Activated CD4-positive, alpha-beta T cell treated with anti-CD3 and anti-CD28 coated beads, Interleukin-2, amount 10 ng/mL, durations not matched to agents 7 days and 5 days (primary cell): ENCODE data around the gene CFAP46. TPM values are rescaled to one million over a fixed set of nuclear protein-coding genes. Genes with fewer than 3 reads are reported as not detected.

Experiments used
- CTCF ChIA-PET: fragments of 350-600 bp; sonication (Branson Sonifier 250); formaldehyde crosslinking; loops from one replicate; lab custom pipeline; 2021; ENCODE audit warnings: antibody characterized with exemption; lab: Charles Lee
- POLR2A ChIA-PET: fragments of 350-600 bp; sonication (Branson Sonifier 250); formaldehyde crosslinking; loops from one replicate; lab custom pipeline; 2021; ENCODE audit warnings: antibody characterized with exemption; lab: Charles Lee
- DNase-seq: peaks from one replicate; pipeline ENCODE4 v3.0.0-alpha.2; 2020
- H3K27ac Mint-ChIP-seq: one replicate; pipeline ENCODE4 v1.8.0; 2021; ENCODE audit warnings: mild to moderate bottlenecking, moderate library complexity, mixed read lengths
- H3K27me3 Mint-ChIP-seq: one replicate; pipeline ENCODE4 v1.8.0; 2021; ENCODE audit warnings: mixed read lengths
- H3K36me3 Mint-ChIP-seq: one replicate; pipeline ENCODE4 v1.8.0; 2021; ENCODE audit warnings: low read depth, mixed read lengths
- H3K4me1 Mint-ChIP-seq: one replicate; pipeline ENCODE4 v1.8.0; 2021; ENCODE audit warnings: mixed read lengths
- H3K4me3 Mint-ChIP-seq: one replicate; pipeline ENCODE4 v1.8.0; 2021; ENCODE audit warnings: mild to moderate bottlenecking, moderate library complexity, mixed read lengths
- H3K9me3 Mint-ChIP-seq: one replicate; pipeline ENCODE4 v1.8.0; 2021; ENCODE audit warnings: mixed read lengths
- total RNA-seq, 2 experiments: library from RNA; stranded (reverse); gene quantifications; one replicate each; pipeline ENCODE4 v1.2.3, GENCODE V29; 2021

Gene CFAP46
- total RNA-seq, 2 experiments from 2014 or later, result not detected

DNA sequence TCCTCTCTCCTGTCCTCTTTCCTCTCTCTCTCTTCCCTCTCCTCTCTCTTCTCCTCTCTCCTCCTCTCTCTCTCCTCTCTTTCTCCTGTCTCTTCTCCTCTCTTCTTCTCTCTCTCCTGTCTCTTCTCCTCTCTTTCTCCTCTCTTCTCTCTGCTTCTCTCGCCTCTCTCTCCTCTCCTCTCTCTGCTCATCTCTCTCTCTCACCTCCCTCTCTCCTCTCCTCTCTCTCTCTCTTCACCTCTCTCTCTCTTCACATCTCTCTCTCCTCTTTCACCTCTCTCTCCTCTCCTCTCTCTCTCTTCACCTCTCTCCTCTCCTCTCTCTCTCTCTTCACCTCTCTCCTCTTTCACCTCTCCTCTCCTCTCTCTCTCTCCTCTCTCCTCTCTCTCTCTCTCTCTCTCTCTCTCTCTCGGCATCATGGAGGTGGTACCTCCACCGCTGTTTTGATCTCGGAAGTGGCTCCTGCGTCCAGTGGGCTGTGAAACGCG lies 30.1 kb downstream of the CFAP46 start:
- ChIA-PET POLR2A (no interaction called here), CTCF (no interaction called here)
- H3K36me3 Mint-ChIP-seq, result no peaks in the 10 kb centered on the region
- no peak overlapping the region for H3K4me3 Mint-ChIP-seq
- H3K4me1 Mint-ChIP-seq, result no peaks in the 10 kb centered on the region
- H3K9me3 Mint-ChIP-seq, result no peaks in the 10 kb centered on the region
- DNase-seq, result no peak
- no peak overlapping the region for H3K27ac Mint-ChIP-seq
- H3K27me3 Mint-ChIP-seq, result no peaks in the 10 kb centered on the region

DNA sequence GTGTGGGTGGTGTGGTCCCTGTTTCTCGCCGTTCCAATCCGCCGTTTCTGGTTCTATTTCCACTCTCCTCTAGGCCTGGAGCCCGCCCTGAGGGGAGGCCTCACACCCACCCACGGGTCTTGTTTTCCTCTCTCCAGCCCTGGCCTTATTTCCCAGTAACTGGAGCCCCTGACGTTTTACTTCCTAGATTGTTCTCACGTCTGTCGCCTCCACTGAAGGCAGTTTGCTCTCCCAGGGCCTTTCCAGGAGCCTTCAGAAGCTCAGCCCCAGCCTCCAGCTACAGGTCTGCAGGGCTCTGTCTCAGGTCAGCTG lies 30.6 kb downstream of the CFAP46 start:
- ChIA-PET CTCF (no interaction called here), POLR2A (no interaction called here)
- Mint-ChIP-seq H3K4me3 (no peak overlapping the region), H3K27ac (no peak overlapping the region), H3K36me3 (no peaks in the 10 kb centered on the region), H3K27me3 (no peaks in the 10 kb centered on the region), H3K9me3 (no peaks in the 10 kb centered on the region), H3K4me1 (no peaks in the 10 kb centered on the region)
- DNase-seq, result no peak

DNA sequence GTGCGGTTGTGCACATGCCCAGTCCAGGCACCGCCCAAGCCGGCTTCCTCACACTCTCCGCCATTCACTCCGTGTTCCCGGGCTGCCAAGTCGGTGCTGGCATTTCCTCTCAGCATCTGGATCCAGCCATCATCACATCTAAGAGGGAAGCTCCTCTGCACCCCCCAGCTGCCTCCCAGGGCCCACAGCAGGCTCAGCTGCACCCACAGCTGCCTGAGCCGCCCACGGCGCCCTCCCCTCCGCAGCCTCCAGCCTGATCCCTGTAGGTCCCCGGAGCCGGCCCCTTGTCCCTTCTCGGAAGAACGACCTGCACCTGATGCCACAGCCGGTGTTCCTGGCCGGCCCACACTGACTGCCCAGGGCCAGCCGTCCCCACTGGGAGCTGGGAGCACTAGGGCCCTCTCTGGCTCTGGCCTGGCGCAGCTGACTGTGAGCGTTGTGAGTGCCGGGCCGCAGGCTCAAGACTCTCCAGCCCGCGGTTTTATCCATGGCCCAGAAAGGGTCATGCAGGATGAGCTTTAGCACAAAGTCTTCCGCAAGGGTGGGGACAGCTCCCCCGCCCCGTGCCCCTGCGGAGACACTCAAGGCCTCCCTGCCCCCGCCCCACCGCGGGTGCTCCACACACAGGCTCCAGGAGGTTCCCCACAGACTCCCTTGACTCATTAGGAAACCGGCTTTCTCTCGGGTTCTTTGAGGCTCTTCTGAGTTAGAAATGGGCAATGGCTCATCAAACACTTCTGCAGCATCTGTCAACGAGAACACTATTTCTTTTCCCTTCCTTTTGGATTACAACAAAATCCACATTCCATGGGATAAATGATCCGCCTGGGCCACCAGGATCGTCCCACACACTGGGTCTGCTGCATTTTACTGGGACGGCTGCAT lies 31.2 kb downstream of the CFAP46 start:
- Mint-ChIP-seq H3K9me3 (no peaks in the 10 kb centered on the region), H3K27me3 (no peaks in the 10 kb centered on the region), H3K27ac (no peak overlapping the region), H3K4me1 (no peaks in the 10 kb centered on the region), H3K4me3 (no peak overlapping the region), H3K36me3 (no peaks in the 10 kb centered on the region)
- DNase-seq, result no peak
- POLR2A ChIA-PET, result no interaction called here
- CTCF ChIA-PET, result no interaction called here

DNA sequence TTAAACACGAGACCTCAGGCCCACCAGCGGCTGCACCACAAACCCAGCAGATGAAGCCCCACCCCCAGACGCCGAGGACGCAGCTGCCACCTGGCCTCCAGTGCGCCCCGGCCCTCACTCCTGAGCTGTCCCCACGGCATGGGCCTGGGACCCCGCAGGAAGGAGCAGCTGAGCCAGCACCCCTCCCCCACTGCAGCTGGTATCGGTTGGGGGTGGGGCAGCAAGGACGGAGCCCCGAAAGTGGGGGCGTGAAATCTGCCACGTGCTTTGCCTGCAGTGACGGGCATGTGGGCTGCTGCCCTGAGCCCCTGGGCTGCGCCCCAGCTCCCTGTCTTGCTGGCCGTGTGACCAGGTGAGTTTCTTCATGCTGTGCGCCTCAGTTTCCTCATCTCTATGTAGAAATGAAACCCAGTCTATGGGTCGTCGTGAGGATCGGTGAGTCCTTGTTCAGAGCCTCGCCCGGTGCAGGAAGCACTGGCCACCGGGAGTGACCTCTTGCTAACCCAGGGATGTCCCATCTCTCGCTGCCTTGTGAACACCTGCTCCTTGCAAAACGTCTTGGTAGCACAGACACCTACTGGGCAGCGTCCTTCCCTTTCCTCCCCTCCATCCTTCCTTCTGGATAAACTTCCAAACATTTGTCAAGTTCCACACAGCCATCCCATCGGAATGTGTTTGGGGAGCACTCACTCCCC lies 32.0 kb downstream of the CFAP46 start:
- Mint-ChIP-seq H3K36me3 (no peaks in the 10 kb centered on the region), H3K27me3 (no peaks in the 10 kb centered on the region), H3K4me3 (no peak overlapping the region), H3K27ac (no peak overlapping the region), H3K4me1 (no peaks in the 10 kb centered on the region), H3K9me3 (no peaks in the 10 kb centered on the region)
- CTCF ChIA-PET, result interaction anchor here (1.3 kb wide), 1 partner anchor 23 kb away, joined by 4 read pairs; no protein-coding TSS in a partner anchor
- no peak for DNase-seq
- POLR2A ChIA-PET, result no interaction called here

DNA sequence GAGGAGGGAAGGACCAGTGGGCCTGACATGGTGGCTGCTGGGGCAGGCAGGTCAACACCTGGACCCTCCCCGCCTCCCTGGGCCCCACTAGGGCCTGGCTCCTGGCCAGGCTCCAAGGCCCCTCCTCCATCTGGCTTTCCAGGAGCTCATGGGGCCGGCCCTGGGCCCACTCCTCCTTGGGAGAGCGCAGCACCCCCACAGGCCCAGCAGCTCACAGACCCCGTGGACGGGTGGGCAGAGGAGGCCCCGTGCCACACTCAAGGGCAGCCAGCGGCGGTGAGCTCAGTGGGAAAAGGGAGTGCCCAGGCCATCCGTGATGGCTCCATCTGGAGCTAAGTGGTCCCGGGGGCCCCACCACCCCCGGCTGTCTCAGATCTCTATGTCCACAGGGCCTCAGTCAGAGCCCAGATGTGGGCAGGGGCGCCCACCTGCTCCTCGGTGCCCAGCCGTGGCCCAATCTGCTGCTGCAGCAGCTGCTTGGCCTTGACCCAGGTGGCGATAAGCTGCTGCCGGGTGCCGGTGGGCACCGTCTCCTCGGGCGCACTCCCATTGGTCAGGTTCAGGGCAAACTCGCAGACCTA lies 32.8 kb downstream of the CFAP46 start:
- Mint-ChIP-seq H3K27me3 (peaks cover 1% of the 10 kb centered on the region), H3K27ac (no peak overlapping the region), H3K36me3 (no peaks in the 10 kb centered on the region), H3K4me3 (no peak overlapping the region), H3K4me1 (peaks cover 6% of the 10 kb centered on the region), H3K9me3 (no peaks in the 10 kb centered on the region)
- CTCF ChIA-PET, result interaction anchor here (1.3 kb wide), 1 partner anchor 24 kb away, joined by 4 read pairs; no protein-coding TSS in a partner anchor
- no peak for DNase-seq
- POLR2A ChIA-PET, result no interaction called here

DNA sequence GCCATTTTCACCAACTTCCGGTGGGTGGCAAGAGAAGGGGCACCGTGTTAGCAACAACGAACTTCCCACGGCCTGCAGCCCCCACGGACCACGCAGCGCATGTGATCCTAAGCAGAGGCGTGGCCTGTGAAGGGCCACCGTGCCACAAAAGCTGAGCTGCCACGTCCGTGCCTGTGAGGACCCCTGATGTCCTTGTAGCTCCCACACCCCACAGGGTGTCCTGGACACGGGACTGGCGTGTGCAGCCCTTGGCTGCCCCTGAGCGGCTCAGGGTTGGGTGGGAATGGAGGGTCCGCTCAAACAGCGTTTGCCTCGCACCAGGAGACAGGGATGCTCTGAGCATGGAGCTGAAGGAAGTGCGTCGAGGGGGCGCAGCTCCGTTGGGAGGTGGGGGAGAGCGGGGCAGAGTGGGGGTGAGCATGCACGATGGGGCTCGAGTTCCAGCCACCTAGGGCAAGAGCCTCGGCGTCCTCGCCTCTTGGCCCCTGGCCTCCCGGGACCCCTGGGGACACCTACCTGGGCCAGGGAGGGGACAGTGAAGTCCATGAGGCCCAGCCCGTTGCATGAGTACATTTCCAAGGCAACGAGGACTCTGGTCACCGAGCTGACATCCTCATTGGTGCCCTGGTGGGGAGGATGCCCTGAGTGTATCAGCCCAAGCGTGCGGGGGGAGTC lies 33.6 kb downstream of the CFAP46 start:
- no peaks in the 10 kb centered on the region for H3K9me3 Mint-ChIP-seq

DNA sequence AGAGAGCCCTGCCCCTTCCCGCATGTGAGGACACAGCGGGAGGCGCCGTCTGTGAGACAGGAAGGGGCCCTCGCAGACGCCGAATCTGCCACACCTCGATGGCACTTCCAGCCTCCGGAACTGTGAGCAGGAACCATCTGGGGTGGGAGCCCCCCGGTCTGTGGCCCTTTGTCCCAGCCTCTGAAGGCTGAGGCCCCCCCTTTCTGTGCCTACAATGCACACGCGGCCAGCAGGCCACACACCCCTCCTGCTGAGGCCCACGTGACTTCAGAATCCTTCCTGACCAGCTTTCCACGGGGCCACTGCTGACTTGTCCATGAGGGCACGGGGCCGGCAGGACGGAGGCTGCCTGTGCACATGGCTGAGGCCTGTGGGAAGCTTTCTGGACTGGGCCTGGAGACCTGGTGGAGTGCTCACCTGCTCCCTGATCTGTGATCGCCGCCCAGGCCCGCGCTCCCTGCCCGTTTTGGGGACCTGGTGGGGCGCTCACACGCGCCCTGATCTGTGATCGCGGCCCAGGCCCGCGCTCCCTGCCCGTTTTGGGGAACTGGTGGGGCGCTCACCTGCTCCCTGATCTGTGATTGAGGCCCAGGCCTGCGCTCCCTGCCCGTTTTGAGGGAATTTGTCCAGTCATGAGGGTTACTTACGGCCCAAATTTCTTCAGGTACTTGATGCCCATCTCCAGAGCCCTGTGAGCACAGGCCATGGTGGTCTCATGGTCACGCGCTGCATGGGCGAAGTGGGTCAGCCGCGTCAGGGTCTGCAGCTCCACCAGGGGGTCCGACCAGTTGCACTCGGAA lies 34.3 kb downstream of the CFAP46 start:
- peaks cover 7% of the 10 kb centered on the region for H3K4me1 Mint-ChIP-seq
- H3K27me3 Mint-ChIP-seq, result peaks cover 1% of the 10 kb centered on the region
- no peak overlapping the region for H3K4me3 Mint-ChIP-seq
- no peak for DNase-seq
- no peak overlapping the region for H3K27ac Mint-ChIP-seq
- ChIA-PET CTCF (no interaction called here), POLR2A (no interaction called here)
- no peaks in the 10 kb centered on the region for H3K36me3 Mint-ChIP-seq
- H3K9me3 Mint-ChIP-seq, result no peaks in the 10 kb centered on the region

More for the DNA sequence above, 33.6 kb downstream of the CFAP46 start:
- ChIA-PET POLR2A (no interaction called here), CTCF (no interaction called here)
- no peak for DNase-seq
- Mint-ChIP-seq H3K4me1 (peaks cover 7% of the 10 kb centered on the region), H3K27ac (no peak overlapping the region), H3K36me3 (no peaks in the 10 kb centered on the region), H3K4me3 (no peak overlapping the region), H3K27me3 (peaks cover 1% of the 10 kb centered on the region)

DNA sequence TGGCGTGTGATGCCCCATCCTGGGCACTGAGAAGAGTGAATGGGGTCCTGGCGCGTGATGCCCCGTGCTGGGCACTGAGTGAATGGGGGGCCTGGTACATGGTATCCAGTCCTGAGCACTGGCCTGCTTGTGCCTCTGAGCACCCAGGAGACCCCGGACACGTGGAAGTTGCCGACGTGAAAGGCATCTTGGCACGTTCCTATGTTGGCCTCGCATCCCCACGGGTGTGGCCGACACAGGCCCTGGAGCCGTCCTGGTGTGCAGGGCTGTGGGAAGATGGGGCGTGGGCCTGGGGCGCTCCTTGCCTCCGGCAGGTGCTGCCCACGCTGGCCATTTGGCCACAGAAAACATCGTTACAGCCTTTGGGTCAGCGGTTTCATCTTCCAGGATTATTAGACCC lies 35.5 kb downstream of the CFAP46 start:
- peaks cover 7% of the 10 kb centered on the region for H3K4me1 Mint-ChIP-seq
- H3K4me3 Mint-ChIP-seq, result no peak overlapping the region
- CTCF ChIA-PET, result no interaction called here
- H3K27me3 Mint-ChIP-seq, result peaks cover 1% of the 10 kb centered on the region
- POLR2A ChIA-PET, result no interaction called here
- H3K9me3 Mint-ChIP-seq, result no peaks in the 10 kb centered on the region
- H3K36me3 Mint-ChIP-seq, result no peaks in the 10 kb centered on the region
- no peak for DNase-seq
- no peak overlapping the region for H3K27ac Mint-ChIP-seq

DNA sequence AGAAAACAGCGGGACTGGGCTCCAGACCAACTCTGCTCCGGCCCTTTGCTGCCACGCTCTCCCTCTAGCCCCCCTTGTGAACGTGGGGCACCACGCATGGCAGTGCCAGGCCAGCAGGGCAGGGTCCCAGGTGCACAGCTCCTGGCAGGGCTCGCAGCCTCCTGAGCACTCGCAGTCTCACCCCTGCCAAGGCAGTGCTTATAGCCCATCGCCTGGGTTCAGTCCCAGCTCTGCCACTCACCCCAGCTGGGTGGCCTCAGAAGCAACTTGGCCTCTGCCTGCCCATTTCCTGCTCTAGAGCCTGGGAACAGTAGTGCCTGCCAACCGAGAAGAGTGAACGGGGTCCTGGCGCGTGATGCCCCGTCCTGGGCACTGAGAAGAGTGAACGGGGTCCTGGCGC lies 36.3 kb downstream of the CFAP46 start:
- peaks cover 1% of the 10 kb centered on the region for H3K27me3 Mint-ChIP-seq
- POLR2A ChIA-PET, result no interaction called here
- CTCF ChIA-PET, result no interaction called here

DNA sequence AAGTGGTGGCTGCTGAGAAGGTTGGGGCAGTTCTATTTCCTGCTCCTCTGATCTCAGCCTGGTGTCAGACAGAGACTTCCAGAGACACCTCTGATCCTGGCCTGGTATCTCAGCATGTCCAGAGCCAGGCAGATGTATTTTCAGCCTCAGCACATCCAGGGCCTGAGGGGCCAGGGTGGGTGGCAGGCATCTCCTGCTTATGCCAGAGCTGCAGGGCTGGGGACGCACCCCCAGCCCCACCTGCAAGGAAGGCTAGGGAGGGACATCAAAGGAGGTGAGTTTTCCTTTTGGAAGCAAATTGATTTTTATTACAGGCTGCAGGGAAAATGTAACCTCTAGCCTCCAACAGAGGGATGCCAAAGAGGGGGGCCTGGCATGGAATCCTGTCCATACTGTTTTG lies 36.7 kb downstream of the CFAP46 start:
- peaks cover 1% of the 10 kb centered on the region for H3K27me3 Mint-ChIP-seq
- H3K27ac Mint-ChIP-seq, result no peak overlapping the region
- ChIA-PET CTCF (interaction anchor here (0.7 kb wide), 1 partner anchor 109 kb away, joined by 7 read pairs; no protein-coding TSS in a partner anchor), POLR2A (no interaction called here)
- peaks cover 7% of the 10 kb centered on the region for H3K4me1 Mint-ChIP-seq
- no peaks in the 10 kb centered on the region for H3K9me3 Mint-ChIP-seq
- DNase-seq, result no peak
- H3K4me3 Mint-ChIP-seq, result no peak overlapping the region
- no peaks in the 10 kb centered on the region for H3K36me3 Mint-ChIP-seq

More for the DNA sequence above, 36.3 kb downstream of the CFAP46 start:
- Mint-ChIP-seq H3K27ac (no peak overlapping the region), H3K4me3 (no peak overlapping the region), H3K4me1 (peaks cover 7% of the 10 kb centered on the region), H3K9me3 (no peaks in the 10 kb centered on the region), H3K36me3 (no peaks in the 10 kb centered on the region)
- DNase-seq, result no peak

DNA sequence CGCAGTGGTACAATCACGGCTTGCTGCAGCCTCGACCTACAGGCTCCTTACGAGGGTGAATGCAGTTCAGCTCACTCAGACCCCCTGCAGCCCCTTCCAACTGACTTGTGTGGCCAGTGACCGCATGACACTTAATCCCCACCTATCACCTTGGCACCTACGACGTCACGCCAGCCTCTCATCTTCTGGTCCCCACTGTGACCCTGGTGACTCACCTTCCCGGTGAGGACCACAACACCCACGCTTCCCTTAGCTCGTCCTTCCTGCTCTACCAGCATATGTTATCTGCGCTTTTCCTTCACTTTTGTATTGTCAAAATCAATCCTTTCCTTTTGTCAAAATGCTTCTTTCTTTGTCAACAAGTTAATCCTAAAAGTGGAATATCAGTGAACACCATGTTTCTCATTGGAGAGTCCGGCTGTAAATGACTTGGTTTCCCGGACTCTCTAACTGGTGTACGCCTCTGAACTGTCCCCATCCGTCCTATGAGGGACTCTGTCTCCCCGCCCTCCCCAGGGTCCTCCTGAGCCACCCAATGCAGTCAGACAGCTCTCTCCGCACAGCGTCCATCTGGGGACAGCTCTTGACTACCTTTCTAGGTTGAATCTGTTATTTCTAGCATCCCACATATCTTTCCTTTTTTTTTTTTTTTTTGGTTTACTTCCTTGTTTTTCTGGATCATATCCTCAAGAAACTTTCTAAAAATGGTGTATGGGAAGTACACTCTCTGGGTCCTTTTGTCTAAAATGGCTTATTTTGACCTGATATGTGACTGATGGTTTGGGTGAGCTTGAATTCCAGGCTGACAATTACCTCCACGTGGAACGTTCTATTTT lies 37.3 kb downstream of the CFAP46 start:
- Mint-ChIP-seq H3K9me3 (no peaks in the 10 kb centered on the region), H3K27me3 (peaks cover 1% of the 10 kb centered on the region), H3K4me1 (peaks cover 7% of the 10 kb centered on the region), H3K4me3 (no peak overlapping the region), H3K36me3 (no peaks in the 10 kb centered on the region), H3K27ac (no peak overlapping the region)
- no peak for DNase-seq
- POLR2A ChIA-PET, result no interaction called here
- CTCF ChIA-PET, result interaction anchor here (0.7 to 1.7 kb wide), 2 partner anchors 11 to 108 kb away, joined by 3 to 7 read pairs; no protein-coding TSS in a partner anchor
